HuH-7.5 (cell line): ENCODE data around the gene CORO7.

Experiments
- DNase-seq: peaks from one replicate; pipeline ENCODE4 v3.0.0; 2011; ENCODE audit warnings: low spot score

Gene CORO7

GRCh38 chr16:4426021-4426684 lies 9.8 kb upstream of the CORO7 start:
- DNase-seq = peak; percentile 56

- peak; percentile 91 for DNase-seq
Measured at GRCh38 chr16:4425378-4426020, 9.1 kb upstream of the CORO7 start, which contains the start of gene DNAJA3. TSS of gene DNAJA3 (plus strand) at chr16:4425868. CDS start at chr16:4425882, 14 bp downstream.

- DNase-seq = no peak
Measured at GRCh38 chr16:4420505-4421105, 4.2 kb upstream of the CORO7 start.

GRCh38 chr16:4419402-4419959 lies 3.1 kb upstream of the CORO7 start:
- no peak for DNase-seq

GRCh38 chr16:4415538-4416199 lies 727 bp downstream of the CORO7 start:
- DNase-seq = no peak

GRCh38 chr16:4414187-4414917 lies 2.0 kb downstream of the CORO7 start:
- no peak for DNase-seq

GRCh38 chr16:4412854-4413253 lies 3.5 kb downstream of the CORO7 start:
- no peak for DNase-seq

GRCh38 chr16:4412159-4412558 lies 4.2 kb downstream of the CORO7 start:
- no peak for DNase-seq

- DNase-seq = no peak
Measured at GRCh38 chr16:4411684-4412083, 4.7 kb downstream of the CORO7 start.

- DNase-seq = no peak
Measured at GRCh38 chr16:4410335-4411075, 5.9 kb downstream of the CORO7 start.

GRCh38 chr16:4409081-4409932 lies 7.1 kb downstream of the CORO7 start:
- no peak for DNase-seq

GRCh38 chr16:4408323-4408690 lies 8.1 kb downstream of the CORO7 start:
- DNase-seq = no peak

- DNase-seq = no peak
Measured at GRCh38 chr16:4407543-4408322, 8.7 kb downstream of the CORO7 start.

- no peak for DNase-seq
Measured at GRCh38 chr16:4404967-4405696, 11.3 kb downstream of the CORO7 start.

- DNase-seq = peak; percentile 76
Measured at GRCh38 chr16:4404247-4404966, 12.0 kb downstream of the CORO7 start.

- DNase-seq = no peak
Measured at GRCh38 chr16:4403133-4403949, 13.1 kb downstream of the CORO7 start.
